Activated naive CD4-positive, alpha-beta T cell (primary cell): ENCODE data around the gene GAS7.

ENCODE experiments used
- DNase-seq, 4 experiments: peaks; one replicate each; lab custom pipeline; 2025; lab: John Stamatoyannopoulos, UW

The GAS7 gene

DNA sequence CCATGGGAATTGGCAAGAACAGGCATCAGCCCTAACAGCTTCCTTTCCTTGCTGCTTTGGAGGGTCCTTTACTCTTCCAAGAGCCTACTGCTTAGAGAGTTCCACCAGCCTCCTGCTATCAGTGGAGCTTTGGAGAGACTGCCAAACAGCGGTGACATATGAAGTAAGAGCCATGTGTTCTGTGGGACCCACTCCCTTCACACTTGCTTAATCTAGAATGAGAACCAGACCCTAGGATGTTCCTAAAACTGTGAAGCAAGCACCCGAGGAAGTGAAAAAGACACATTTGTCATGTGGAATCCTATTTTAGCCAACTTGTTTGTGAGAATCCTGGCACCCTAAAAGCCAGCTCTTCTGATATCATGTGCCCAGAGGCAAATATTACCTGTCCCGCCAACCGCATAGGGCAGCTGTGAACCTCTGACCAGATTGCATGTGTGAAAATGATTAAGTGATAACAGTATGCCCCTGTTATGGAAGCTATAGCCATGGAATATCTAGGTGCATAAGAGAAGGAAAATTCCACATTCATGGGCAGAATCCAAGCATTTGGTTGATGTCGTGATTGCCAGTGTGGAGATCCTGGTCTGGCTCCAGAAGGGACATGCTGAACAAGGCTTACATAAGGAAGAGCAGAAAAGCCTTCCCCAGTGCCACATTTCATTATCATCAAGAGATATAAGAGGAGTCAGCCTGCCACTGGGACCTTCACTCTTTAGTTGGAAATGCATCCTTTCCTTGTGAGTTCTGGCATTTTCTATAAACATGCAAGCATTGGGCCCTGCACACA is 312.1 kb downstream of the GAS7 start:
- no peak for DNase-seq

DNA sequence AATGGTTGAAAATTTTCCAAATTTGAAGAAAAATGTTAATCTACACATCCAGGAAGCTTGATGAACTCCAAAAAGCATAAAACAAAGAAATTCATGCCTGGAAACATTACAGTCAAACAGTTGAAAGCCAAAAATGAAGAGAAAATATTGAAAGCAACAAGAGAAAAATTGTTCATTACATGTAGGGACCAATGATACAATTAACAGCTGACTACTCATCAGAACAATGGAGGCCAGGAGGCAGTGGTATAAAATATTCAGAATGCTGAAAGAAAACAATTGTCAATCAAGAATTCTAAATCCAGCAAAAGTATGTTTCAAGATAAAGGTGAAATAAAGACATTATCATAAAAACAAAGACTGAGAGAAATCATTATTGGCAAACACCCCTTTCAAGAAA is 315.0 kb downstream of the GAS7 start:
- no peak for DNase-seq

DNA sequence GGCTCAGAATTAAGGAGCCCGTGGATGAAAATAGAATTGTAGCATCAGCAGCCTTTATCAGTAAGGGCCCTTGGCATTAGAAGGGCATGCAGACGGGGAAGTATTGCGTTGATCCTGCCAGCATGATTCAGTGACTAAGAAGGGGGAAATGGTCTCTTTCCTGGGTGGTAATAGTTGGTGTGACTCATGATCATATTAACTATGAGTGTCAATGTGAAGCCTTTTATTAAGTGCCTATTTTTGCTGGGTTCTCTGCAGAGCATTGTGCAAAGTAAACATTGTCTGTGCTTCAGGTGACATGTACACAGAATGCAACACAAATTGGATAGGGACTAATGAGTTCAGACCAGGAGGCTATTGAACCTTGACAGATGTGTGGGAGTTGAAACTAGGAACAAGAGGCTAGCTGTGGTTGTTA is 317.8 kb downstream of the GAS7 start:
- DNase-seq = no peak

DNA sequence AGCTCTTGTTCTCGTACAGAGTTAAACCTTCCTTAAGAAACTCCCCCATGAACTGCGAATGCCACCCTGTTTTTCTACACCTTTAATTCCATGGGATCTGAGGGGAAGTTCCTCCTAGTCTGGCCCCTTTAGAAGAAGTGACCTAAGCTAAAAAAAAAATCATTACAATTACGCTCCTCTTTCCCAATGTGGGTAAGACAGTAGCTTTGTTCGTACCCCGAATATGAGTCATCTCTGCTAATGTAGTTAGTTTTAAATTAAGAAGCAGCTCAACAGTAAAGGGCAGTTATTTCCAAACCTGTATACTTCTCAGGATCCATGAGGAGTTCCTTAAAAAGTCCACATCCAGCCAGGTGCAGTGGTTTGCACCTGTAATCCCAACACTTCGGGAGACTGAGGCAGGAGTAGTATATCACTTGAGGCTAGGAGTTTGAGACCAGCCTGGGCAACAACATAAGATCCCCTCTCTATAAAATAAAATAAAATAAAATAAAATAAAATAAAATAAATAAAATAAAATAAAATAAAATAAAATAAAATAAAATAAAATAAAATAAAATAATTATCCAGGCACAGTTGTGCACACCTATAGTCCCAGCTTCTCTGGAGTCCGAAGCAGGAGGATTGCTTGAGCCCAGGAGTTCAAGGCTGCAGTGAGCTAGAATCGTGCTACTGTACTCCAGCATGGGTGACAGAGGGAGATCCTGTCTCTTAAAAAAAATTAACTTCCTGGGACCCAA is 319.4 kb downstream of the GAS7 start:
- DNase-seq = no peak

DNA sequence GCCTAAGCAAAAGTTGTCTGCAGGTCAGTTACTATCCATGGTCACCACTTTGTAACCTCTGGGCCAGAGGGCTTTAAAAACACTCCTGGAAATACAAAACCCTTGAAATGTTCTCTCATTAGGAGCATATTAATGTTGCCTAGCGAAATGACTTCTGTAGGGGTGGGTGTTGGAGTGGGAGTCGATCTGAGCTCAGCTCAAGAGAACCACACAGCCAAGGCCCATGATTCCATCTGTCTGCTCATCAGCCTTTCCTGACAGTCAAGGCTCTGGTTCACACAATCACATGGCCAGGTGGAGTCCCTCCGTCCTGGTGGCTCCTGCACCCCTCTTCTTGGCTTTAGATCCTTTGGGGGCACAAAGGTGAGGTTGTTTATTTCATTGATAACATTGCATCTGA is 320.1 kb downstream of the GAS7 start:
- no peak for DNase-seq

DNA sequence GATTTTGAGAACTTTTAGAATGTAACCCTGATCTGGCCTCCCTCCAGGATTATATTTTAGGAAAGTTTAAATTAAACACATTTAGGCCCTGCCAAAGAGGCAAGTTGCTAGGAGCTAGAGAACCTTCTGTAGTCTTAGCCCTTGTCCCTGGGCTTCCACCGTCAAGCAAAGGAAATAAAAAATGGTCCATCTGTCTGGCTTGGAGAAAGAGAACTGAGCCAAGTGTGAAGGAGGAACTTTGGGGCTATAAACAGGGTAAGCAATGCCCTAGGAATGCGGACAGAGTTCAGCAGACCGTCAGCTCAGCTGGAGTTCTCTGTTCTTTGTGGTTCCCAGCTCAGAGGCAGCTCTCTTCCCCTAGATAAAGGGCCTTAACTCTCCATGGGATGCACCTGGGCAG is 323.0 kb downstream of the GAS7 start:
- DNase-seq = no peak

DNA sequence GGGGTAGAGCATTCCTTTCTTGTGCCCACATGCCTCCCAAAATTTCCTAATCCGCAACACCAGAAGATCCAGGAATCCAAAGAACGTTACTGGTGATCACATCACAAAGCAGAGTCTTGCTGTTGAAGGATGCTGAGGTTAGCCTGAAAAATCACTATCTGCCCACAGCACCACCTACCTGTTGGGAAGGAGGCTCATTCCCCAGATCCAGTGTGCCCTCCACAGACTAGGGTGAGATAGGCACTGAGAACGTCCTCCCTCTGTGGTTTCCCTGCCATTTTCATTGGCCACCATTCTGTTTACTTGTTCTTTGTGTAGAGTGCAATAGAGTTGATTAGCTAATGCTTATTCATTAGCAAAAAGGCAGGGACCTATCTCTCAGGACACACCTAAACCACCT is 323.7 kb downstream of the GAS7 start:
- DNase-seq = no peak

DNA sequence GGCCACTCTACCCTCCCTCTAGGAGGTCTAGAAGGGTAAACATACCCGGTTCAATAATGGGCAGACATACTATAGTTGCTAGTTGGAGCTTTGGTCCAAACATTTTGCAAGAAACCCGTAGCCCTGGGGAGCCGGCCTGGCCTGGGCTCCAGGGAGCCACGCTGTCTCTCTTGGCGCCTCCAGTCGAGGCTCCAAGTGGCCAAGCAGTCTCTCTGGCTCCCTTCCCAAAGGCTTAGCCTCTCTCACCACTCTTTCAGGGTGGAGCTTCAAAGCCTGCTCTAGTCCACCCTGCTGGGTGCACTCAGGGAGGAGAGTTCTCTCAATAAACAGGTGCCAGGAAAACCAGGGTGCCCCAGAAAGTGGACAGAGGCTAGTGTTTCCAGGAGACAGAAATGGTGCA is 325.6 kb downstream of the GAS7 start:
- no peak for DNase-seq

DNA sequence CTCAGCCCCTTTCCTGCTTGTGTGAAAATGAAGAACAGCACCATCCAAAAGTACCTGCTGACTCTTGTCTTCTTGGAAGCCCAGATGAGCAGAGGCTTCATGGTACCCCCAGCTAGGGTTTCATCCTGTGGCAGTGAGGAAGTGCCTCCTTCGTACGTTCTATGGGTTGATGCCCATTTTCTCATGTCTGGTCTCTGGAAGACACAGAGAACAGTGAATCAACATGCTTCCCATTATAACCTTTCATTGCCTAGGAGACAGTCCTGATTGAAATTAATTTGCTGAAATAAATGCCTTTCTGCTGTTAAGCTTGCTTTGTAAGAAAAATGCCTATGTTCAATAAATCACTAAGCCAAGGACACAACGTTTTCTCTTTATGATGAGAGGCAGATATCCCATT is 329.9 kb downstream of the GAS7 start:
- no peak for DNase-seq

DNA sequence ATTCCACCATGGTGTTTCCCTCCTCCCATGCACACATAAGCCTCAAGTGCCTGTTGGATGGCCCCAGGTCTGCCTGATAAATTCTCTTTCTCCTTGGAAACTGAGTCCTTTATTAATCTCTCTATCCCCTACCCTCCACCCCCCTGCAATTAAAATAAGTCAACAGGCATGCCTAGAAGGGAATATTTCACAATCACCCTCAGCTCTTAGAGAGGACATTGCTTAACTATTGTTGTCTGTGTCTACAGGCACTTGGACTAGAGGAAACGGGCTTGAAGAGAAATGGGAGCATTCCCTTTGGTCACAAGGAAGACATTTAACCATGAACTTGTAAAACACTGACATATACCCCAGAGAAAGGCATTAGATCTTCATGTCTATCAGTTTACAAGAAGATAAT is 332.8 kb downstream of the GAS7 start:
- no peak for DNase-seq

DNA sequence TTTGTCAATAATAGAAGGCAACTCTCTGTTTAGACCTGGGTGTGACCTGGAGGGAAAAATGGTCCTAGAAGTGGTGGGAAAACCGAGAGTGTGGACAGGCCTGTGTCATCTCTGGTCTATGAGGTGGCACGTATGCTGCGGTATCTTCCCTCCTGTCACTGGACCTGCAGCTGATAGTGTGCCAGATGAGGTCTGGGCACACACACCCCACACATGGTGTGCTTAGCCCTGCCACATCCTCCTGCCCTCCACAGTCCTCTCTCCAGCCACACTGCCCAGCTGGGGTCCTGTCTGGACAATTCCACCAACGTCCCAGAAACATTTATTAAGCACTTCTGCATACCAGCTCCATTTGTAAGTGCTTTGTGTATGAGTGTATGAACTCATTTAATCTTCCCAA is 335.5 kb downstream of the GAS7 start:
- no peak for DNase-seq

DNA sequence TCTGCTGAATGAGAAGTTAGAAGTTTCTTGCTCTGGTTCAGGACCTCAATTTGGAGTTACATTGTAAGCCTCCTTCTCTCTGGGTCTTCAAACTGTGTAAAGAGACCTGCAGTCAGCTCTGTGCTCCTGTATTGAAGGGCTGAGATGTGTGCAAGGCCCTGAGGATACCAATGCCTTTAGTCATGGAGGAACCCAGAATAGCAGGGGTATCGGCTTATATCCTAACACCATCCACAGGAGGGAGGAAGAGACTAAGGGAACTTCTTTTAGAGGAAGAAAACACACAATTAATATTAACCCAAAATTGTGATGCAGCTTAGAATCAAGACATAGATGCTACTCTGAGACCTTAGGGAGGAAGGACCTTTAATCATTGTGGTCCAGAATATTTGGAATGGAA is 336.2 kb downstream of the GAS7 start:
- DNase-seq = no peak

DNA sequence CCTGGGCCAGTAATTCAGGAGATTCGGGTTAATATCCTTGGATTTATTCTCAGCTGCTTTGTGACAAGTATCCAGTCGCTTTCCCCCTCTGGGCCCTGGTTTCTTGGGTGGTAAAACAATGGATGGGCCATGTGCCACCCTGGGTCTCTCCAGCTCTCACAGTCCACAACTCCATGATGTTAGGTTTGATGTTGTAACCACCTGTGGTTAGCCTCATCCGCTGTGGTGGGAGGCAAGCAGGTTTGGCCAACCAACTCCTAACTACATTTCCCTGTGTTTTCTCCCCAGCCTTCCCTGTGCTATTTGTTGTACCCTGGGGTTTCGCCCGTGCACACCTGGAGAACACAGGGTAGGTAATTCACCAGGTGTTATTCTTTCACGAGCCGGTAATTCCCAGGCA is 337.6 kb downstream of the GAS7 start:
- no peak for DNase-seq
